Liver (tissue), 9 donors: ENCODE results near the gene PLD4. TPM values are rescaled to one million over a fixed set of nuclear protein-coding genes. Genes with fewer than 3 reads are reported as not detected.

Source experiments
- DNase-seq: peaks from one replicate; pipeline ENCODE4 v3.0.0-alpha.2; 2017; ENCODE audit warnings: low spot score
- H3K27ac ChIP-seq, 2 donors: one replicate each; pipeline ENCODE4 v1.7.0; 2013; ENCODE audit warnings: inconsistent platforms in 2 of 2, low read length in 2 of 2, control low read depth in 1 of 2, low read depth in 1 of 2, mild to moderate bottlenecking in 1 of 2
- H3K27me3 ChIP-seq, 4 donors: one replicate each; pipeline versions ENCODE4 v1.6.1 to v1.7.0; 2013; ENCODE audit warnings: low read length in 3 of 4, inconsistent platforms in 1 of 4, mild to moderate bottlenecking in 1 of 4, moderate library complexity in 1 of 4; ENCODE audit not compliant: control insufficient read depth in 4 of 4, insufficient read depth in 4 of 4
- H3K36me3 ChIP-seq, 4 donors: one replicate each; pipeline versions ENCODE4 v1.6.1 to v1.7.0; 2013; ENCODE audit warnings: low read length in 3 of 4, mild to moderate bottlenecking in 3 of 4, low read depth in 1 of 4, moderate library complexity in 1 of 4; ENCODE audit not compliant: control insufficient read depth in 4 of 4, insufficient read depth in 3 of 4
- H3K4me1 ChIP-seq, 4 donors: one replicate each; pipeline versions ENCODE4 v1.6.1 to v1.7.0; 2013; ENCODE audit warnings: low read length in 3 of 4, mild to moderate bottlenecking in 3 of 4, moderate library complexity in 1 of 4; ENCODE audit not compliant: control insufficient read depth in 4 of 4, insufficient read depth in 4 of 4
- H3K4me3 ChIP-seq, 3 donors: one replicate each; pipeline versions ENCODE4 v1.6.1 to v1.7.0; 2013; ENCODE audit warnings: low read length in 3 of 3, control low read depth in 1 of 3, low read depth in 1 of 3, mild to moderate bottlenecking in 1 of 3
- H3K9ac ChIP-seq, 2 donors: one replicate each; pipeline ENCODE4 v1.7.0; 2013; ENCODE audit warnings: low read length in 2 of 2, mild to moderate bottlenecking in 2 of 2, moderate library complexity in 2 of 2, control low read depth in 1 of 2, low read depth in 1 of 2
- H3K9me3 ChIP-seq, 4 donors: one replicate each; pipeline versions ENCODE4 v1.6.1 to v1.7.0; 2013; ENCODE audit warnings: low read length in 3 of 4; ENCODE audit not compliant: control insufficient read depth in 4 of 4
- CTCF ChIP-seq: fragments of 150-350 bp; IDR thresholded peaks from 2 replicates; pipeline ENCODE4 v1.5.1; 2017; ENCODE audit warnings: improper control_type of control experiment, low read depth, low read length; ENCODE audit not compliant: missing input control
- EGR1 ChIP-seq, 2 donors: IDR thresholded peaks; 2 replicates each; pipeline ENCODE4 v1.6.1; 2016 to 2018; ENCODE audit warnings: antibody characterized with exemption in 2 of 2, low read depth in 2 of 2
- FOXA1 ChIP-seq: IDR thresholded peaks from 2 replicates; pipeline ENCODE4 v1.6.1; 2016; ENCODE audit warnings: antibody characterized with exemption
- HNF4A ChIP-seq, 2 donors: conservative IDR thresholded peaks; 2 replicates each; pipeline ENCODE4 v1.6.1; 2016; ENCODE audit warnings: antibody characterized with exemption in 2 of 2, mild to moderate bottlenecking in 2 of 2
- HNF4G ChIP-seq: IDR thresholded peaks from 2 replicates; pipeline ENCODE4 v1.6.1; 2016; ENCODE audit warnings: antibody characterized with exemption
- JUND ChIP-seq, 2 donors: IDR thresholded peaks; 2 replicates each; pipeline ENCODE4 v1.6.1; 2016; ENCODE audit warnings: antibody characterized with exemption in 2 of 2
- MAX ChIP-seq: IDR thresholded peaks from 2 replicates; pipeline ENCODE4 v1.6.1; 2016; ENCODE audit warnings: antibody characterized with exemption
- NR2F2 ChIP-seq: IDR thresholded peaks from 2 replicates; pipeline ENCODE4 v1.6.1; 2016; ENCODE audit warnings: antibody characterized with exemption
- REST ChIP-seq: IDR thresholded peaks from 2 replicates; pipeline ENCODE4 v1.6.1; 2016; ENCODE audit warnings: antibody characterized with exemption, mild to moderate bottlenecking
- SP1 ChIP-seq: IDR thresholded peaks from 2 replicates; pipeline ENCODE4 v1.6.1; 2018; ENCODE audit warnings: antibody characterized with exemption, mild to moderate bottlenecking
- YY1 ChIP-seq: IDR thresholded peaks from 2 replicates; pipeline ENCODE4 v1.6.1; 2016; ENCODE audit warnings: antibody characterized with exemption, mild to moderate bottlenecking
- ZBTB33 ChIP-seq: IDR thresholded peaks from 2 replicates; pipeline ENCODE4 v1.6.1; 2016; ENCODE audit warnings: antibody characterized with exemption
- WGBS: extraction: QIAGEN DNeasy Blood & Tissue Kit; methylation state at CpG from one replicate; pipeline ENCODE4 v1.1.7; 2013; 5-methylcytosine and 5-hydroxymethylcytosine counted together
- polyA plus RNA-seq, 2 donors: library from polyadenylated mRNA; stranded (reverse) in 1 of 2; unstranded in 1 of 2; fragments of 200-250 nt in 1 of 2; fragments of >200 nt in 1 of 2; fragmentation: Nextera tagmentation in 1 of 2; extraction: Ambion mirVana in 1 of 2; gene quantifications; one replicate each; pipeline versions ENCODE4 v1.2.1 to v1.2.3, GENCODE V29; 2013 to 2015
- total RNA-seq, 2 donors: library from RNA; depleted of rRNA; stranded (reverse); fragments of >200 nt; gene quantifications; one replicate each; pipeline ENCODE4 v1.2.3, GENCODE V29; 2014
- donor health status: healthy.
- donor health status: healthy.
- donor health status: healthy.
- donor health status: healthy.
- donor health status: healthy.

Gene PLD4
- total and polyA plus RNA-seq, 4 donors: under 0.01 to 14.5 (median 0.35) TPM

- Histone ChIP-seq H3K9ac (no peak overlapping the region), H3K4me3 (no peak overlapping the region), H3K27me3 (peaks cover 0 to 3% (median under 1%) of the 10 kb centered on the region in 4 donors), H3K27ac (no peak overlapping the region), H3K36me3 (no peaks in the 10 kb centered on the region), H3K9me3 (no peaks in the 10 kb centered on the region), H3K4me1 (peaks cover 0 to 4% (median under 1%) of the 10 kb centered on the region in 4 donors)
- WGBS: 39% methylated on average over 8 of the region's 8 CpGs
- no peak for DNase-seq
- TF ChIP-seq SP1 (no peak), JUND (IDR thresholded peaks at IDR 0.05) (no peak), CTCF (no peak), REST (no peak), HNF4G (no peak), HNF4A (conservative IDR thresholded peaks at IDR 0.05) (no peak), MAX (no peak)
Observed at GRCh38 chr14:104966981-104967385, 42.3 kb downstream of the PLD4 start.

GRCh38 chr14:104967386-104968152 is 42.9 kb downstream of the PLD4 start:
- 4% methylated on average over 36 of the region's 36 CpGs for WGBS
- TF ChIP-seq SP1: no peak
- TF ChIP-seq ZBTB33: no peak
- no peak for TF ChIP-seq CTCF
- TF ChIP-seq EGR1 (IDR thresholded peaks at IDR 0.05; ENCODE audit: low read depth in 2 of 2): no peak
- no peak for TF ChIP-seq YY1
- no peak for TF ChIP-seq FOXA1
- no peak for TF ChIP-seq NR2F2
- TF ChIP-seq MAX: no peak
- H3K27ac ChIP-seq: no peak overlapping the region
- DNase-seq: no peak
- no peak overlapping the region for H3K4me3 ChIP-seq
- H3K9ac ChIP-seq: no peak overlapping the region
- no peaks in the 10 kb centered on the region for H3K36me3 ChIP-seq
- H3K27me3 ChIP-seq: peaks cover 0 to 3% (median under 1%) of the 10 kb centered on the region in 4 donors
- H3K4me1 ChIP-seq: peaks cover 0 to 4% (median under 1%) of the 10 kb centered on the region in 4 donors
- H3K9me3 ChIP-seq: no peaks in the 10 kb centered on the region
